ENCODE measurements around the gene COPE.

GRCh38 chr19:18945297-18945696 is 26.1 kb upstream of the COPE start:
- TF ChIP-seq CTCF (IDR thresholded peaks at IDR 0.05) (no peak), EP300 (IDR thresholded peaks at IDR 0.05; ENCODE audit: low read depth) (no peak), POLR2A (IDR thresholded peaks at IDR 0.05) (no peak)

All from transverse colon (tissue), 3 donors.